GM21723 (cell line): ENCODE measurements around the gene CFAP73.

Experiments used
- ATAC-seq: cut with Tn5 transposase; IDR thresholded peaks from one replicate; pipeline ENCODE4 v1.9.1; 2021; ENCODE audit warnings: mild to moderate bottlenecking, moderate library complexity; ENCODE audit not compliant: unreplicated experiment

The CFAP73 gene

GRCh38 chr12:113208041-113208934 lies 58.8 kb downstream of the CFAP73 start:
- ATAC-seq: peak; percentile 82
